HepG2 (cell line): Measurements from ENCODE around the gene TGM1. TPM values are rescaled to one million over a fixed set of nuclear protein-coding genes. Genes with fewer than 3 reads are reported as not detected.

Experiments used
- BHLHE40 ChIP-seq: IDR thresholded peaks from 2 replicates; pipeline ENCODE4 v1.6.1; 2011; ENCODE audit warnings: low read length, improper control_type of control experiment
- CSRNP1 ChIP-seq: sonication (generic); formaldehyde crosslinking; IDR thresholded peaks from 2 replicates; pipeline ENCODE4 v1.8.1; 2023; ENCODE audit warnings: mild to moderate bottlenecking, missing genetic modification reagents
- DNMT3B ChIP-seq: conservative IDR thresholded peaks from 2 replicates; pipeline ENCODE4 v1.6.1; 2016; ENCODE audit warnings: missing biosample characterization, control low read depth
- E2F2 ChIP-seq: sonication (generic); formaldehyde crosslinking; IDR thresholded peaks from 2 replicates; pipeline ENCODE4 v1.4.0; 2020; ENCODE audit warnings: missing genetic modification reagents, borderline replicate concordance
- EZH2 ChIP-seq: conservative IDR thresholded peaks from 2 replicates; pipeline ENCODE4 v1.6.1; 2012; ENCODE audit warnings: mild to moderate bottlenecking, low read depth, low read length, moderate library complexity
- HHEX ChIP-seq: IDR thresholded peaks from 2 replicates; pipeline ENCODE4 v1.6.1; 2016; ENCODE audit warnings: control low read depth
- TBP ChIP-seq: sonication (generic); formaldehyde crosslinking; IDR thresholded peaks from 2 replicates; pipeline ENCODE4 v1.5.0; 2020; ENCODE audit warnings: missing genetic modification reagents
- ZBTB26 ChIP-seq: IDR thresholded peaks from 2 replicates; pipeline ENCODE4 v1.6.1; 2016; ENCODE audit warnings: missing compliant biosample characterization, missing genetic modification reagents, borderline replicate concordance
- ZFP37 ChIP-seq: sonication (generic); formaldehyde crosslinking; IDR thresholded peaks from 2 replicates; pipeline ENCODE4 v1.4.0; 2020; ENCODE audit warnings: missing genetic modification reagents, borderline replicate concordance
- ZNF138 ChIP-seq: sonication (generic); formaldehyde crosslinking; IDR thresholded peaks from 2 replicates; pipeline ENCODE4 v1.5.0; 2020; ENCODE audit warnings: mild to moderate bottlenecking, low read depth, missing genetic modification reagents
- ZNF335 ChIP-seq: sonication (generic); formaldehyde crosslinking; IDR thresholded peaks from 2 replicates; pipeline ENCODE4 v1.4.0; 2020; ENCODE audit warnings: missing genetic modification reagents
- ZNF629 ChIP-seq: sonication (generic); formaldehyde crosslinking; conservative IDR thresholded peaks from 2 replicates; pipeline ENCODE4 v1.5.0; 2020; ENCODE audit warnings: missing genetic modification reagents
- ZNF776 ChIP-seq: sonication (generic); formaldehyde crosslinking; IDR thresholded peaks from 2 replicates; pipeline ENCODE4 v1.4.0; 2020; ENCODE audit warnings: mild to moderate bottlenecking, missing genetic modification reagents
- ZNF781 ChIP-seq: sonication (generic); formaldehyde crosslinking; IDR thresholded peaks from 2 replicates; pipeline ENCODE4 v1.5.1; 2020; ENCODE audit warnings: borderline replicate concordance, mild to moderate bottlenecking, missing genetic modification reagents; ENCODE audit errors: not compliant biosample characterization
- polyA plus RNA-seq, 8 experiments: library from polyadenylated mRNA; depleted of rRNA in 3 of 8; stranded (reverse) in 7 of 8; unstranded in 1 of 8; fragments of >200 nt; fragmentation: Illumina TruSeq in 4 of 8; extraction: Trizol in 4 of 8; gene quantifications; 2 replicates each; pipeline versions ENCODE4 v1.2.1 to v1.2.3, GENCODE V29; 2011 to 2016; ENCODE audit warnings: low read depth in 4 of 8, missing spikeins in 1 of 8, mixed read lengths in 1 of 8; ENCODE audit not compliant: insufficient read depth in 1 of 8
- total RNA-seq, 5 experiments: library from RNA; depleted of rRNA; stranded (reverse); fragments of >200 nt; fragmentation: Illumina TruSeq; extraction: Trizol; gene quantifications; 2 replicates each; pipeline ENCODE4 v1.2.3, GENCODE V29; 2016; ENCODE audit warnings: low read depth in 1 of 5
- TF ChIP-seq, protein P1 (sequence below): sonication (generic); formaldehyde crosslinking; IDR thresholded peaks from 2 replicates; pipeline ENCODE4 v1.8.1; 2023; ENCODE audit warnings: missing genetic modification reagents, mild to moderate bottlenecking, borderline replicate concordance
- TF ChIP-seq, protein P2 (sequence below): sonication (generic); formaldehyde crosslinking; IDR thresholded peaks from 2 replicates; pipeline ENCODE4 v1.9.0; 2021; ENCODE audit warnings: missing genetic modification reagents, mild to moderate bottlenecking, borderline replicate concordance
- TF ChIP-seq, protein P3 (sequence below): sonication (generic); formaldehyde crosslinking; conservative IDR thresholded peaks from 2 replicates; pipeline ENCODE4 v1.8.1; 2023; ENCODE audit warnings: missing genetic modification reagents

TGM1 gene
- total and polyA plus RNA-seq, 2 of the 13 experiments (the other 11 are each of a cell fraction or from before 2014, with no cell fraction given), result 3.2 to 10.6 TPM

- TF ChIP-seq CSRNP1 (CRISPR knock-in tag) (peak; percentile 96; the same call in 1 of the 2 replicates), HHEX (peak; percentile 58; the same call in 1 of the 2 replicates), ZNF335 (peak; percentile 98), ZNF138 (peak; percentile 80), TBP (CRISPR knock-in tag) (peak; percentile 49; the same call in 1 of the 2 replicates), ZNF781 (CRISPR knock-in tag) (peak; percentile 99), E2F2 (peak; percentile 99), ZFP37 (CRISPR knock-in tag) (peak; percentile 97), DNMT3B (CRISPR knock-in tag) (no peak; the same call in 1 of the 2 replicates), ZBTB26 (CRISPR knock-in tag) (peak; percentile 90), BHLHE40 (peak; percentile 98), EZH2 (no peak), ZNF629 (peak; percentile 52), ZNF776 (CRISPR knock-in tag) (peak; percentile 98)
- TF ChIP-seq, protein P1, sequence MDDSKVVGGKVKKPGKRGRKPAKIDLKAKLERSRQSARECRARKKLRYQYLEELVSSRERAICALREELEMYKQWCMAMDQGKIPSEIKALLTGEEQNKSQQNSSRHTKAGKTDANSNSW (CRISPR knock-in tag), result no peak
- TF ChIP-seq, protein P2, sequence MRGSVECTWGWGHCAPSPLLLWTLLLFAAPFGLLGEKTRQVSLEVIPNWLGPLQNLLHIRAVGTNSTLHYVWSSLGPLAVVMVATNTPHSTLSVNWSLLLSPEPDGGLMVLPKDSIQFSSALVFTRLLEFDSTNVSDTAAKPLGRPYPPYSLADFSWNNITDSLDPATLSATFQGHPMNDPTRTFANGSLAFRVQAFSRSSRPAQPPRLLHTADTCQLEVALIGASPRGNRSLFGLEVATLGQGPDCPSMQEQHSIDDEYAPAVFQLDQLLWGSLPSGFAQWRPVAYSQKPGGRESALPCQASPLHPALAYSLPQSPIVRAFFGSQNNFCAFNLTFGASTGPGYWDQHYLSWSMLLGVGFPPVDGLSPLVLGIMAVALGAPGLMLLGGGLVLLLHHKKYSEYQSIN, result no peak
- TF ChIP-seq, protein P3, sequence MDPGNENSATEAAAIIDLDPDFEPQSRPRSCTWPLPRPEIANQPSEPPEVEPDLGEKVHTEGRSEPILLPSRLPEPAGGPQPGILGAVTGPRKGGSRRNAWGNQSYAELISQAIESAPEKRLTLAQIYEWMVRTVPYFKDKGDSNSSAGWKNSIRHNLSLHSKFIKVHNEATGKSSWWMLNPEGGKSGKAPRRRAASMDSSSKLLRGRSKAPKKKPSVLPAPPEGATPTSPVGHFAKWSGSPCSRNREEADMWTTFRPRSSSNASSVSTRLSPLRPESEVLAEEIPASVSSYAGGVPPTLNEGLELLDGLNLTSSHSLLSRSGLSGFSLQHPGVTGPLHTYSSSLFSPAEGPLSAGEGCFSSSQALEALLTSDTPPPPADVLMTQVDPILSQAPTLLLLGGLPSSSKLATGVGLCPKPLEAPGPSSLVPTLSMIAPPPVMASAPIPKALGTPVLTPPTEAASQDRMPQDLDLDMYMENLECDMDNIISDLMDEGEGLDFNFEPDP (CRISPR knock-in tag), result no peak
These were observed 49.8 kb downstream of the TGM1 start, which contains the start of gene CHMP4A (continued) for GRCh38 chr14:24212924-24213865.
